HUES48 (cell line): ENCODE results near the gene CSF1.
"Not testable (repeated sequence)": the region's sequence is repeated elsewhere in the genome, so short reads cannot be mapped to it uniquely, and the experiment has no call there.

Source experiments
- H3K27ac ChIP-seq: one replicate; pipeline ENCODE4 v1.7.0; 2013; ENCODE audit warnings: low read depth, low read length, inconsistent platforms
- H3K27me3 ChIP-seq: 2 replicates; pipeline ENCODE4 v1.6.1; 2013; ENCODE audit warnings: mild to moderate bottlenecking, low read length; ENCODE audit not compliant: control insufficient read depth, insufficient read depth
- H3K36me3 ChIP-seq: 2 replicates; pipeline ENCODE4 v1.6.1; 2013; ENCODE audit warnings: low read length; ENCODE audit not compliant: control insufficient read depth, insufficient read depth
- H3K4me1 ChIP-seq: 2 replicates; pipeline ENCODE4 v1.6.1; 2013; ENCODE audit warnings: mild to moderate bottlenecking, low read length; ENCODE audit not compliant: control insufficient read depth, insufficient read depth
- H3K4me3 ChIP-seq: 2 replicates; pipeline ENCODE4 v1.5.1; 2013; ENCODE audit warnings: mild to moderate bottlenecking, low read depth, low read length
- H3K9ac ChIP-seq: 2 replicates; pipeline ENCODE4 v1.6.1; 2013; ENCODE audit warnings: mild to moderate bottlenecking, low read depth, low read length, moderate library complexity
- H3K9me3 ChIP-seq: 2 replicates; pipeline ENCODE4 v1.6.1; 2013; ENCODE audit warnings: low read length; ENCODE audit not compliant: control insufficient read depth, insufficient read depth

CSF1 gene

GRCh38 chr1:109948285-109948630 lies 37.6 kb downstream of the CSF1 start:
- Histone ChIP-seq H3K27me3 (no peaks in the 10 kb centered on the region), H3K9me3 (no peaks in the 10 kb centered on the region), H3K36me3 (no peaks in the 10 kb centered on the region), H3K9ac (no peak overlapping the region), H3K4me1 (peaks cover 6% of the 10 kb centered on the region), H3K4me3 (no peak overlapping the region), H3K27ac (no peak overlapping the region)

- H3K9ac ChIP-seq, result no peak overlapping the region
- no peak overlapping the region for H3K4me3 ChIP-seq
- H3K4me1 ChIP-seq, result peaks cover 6% of the 10 kb centered on the region
- no peaks in the 10 kb centered on the region for H3K9me3 ChIP-seq
- no peaks in the 10 kb centered on the region for H3K27me3 ChIP-seq
- H3K27ac ChIP-seq, result no peak overlapping the region
- no peaks in the 10 kb centered on the region for H3K36me3 ChIP-seq
Observed at GRCh38 chr1:109950038-109950437, 39.4 kb downstream of the CSF1 start.

GRCh38 chr1:109950509-109950908 lies 39.9 kb downstream of the CSF1 start:
- H3K27me3 ChIP-seq, result no peaks in the 10 kb centered on the region
- no peak overlapping the region for H3K27ac ChIP-seq
- H3K4me3 ChIP-seq, result no peak overlapping the region
- H3K4me1 ChIP-seq, result peaks cover 6% of the 10 kb centered on the region
- H3K9ac ChIP-seq, result no peak overlapping the region
- no peaks in the 10 kb centered on the region for H3K36me3 ChIP-seq
- no peaks in the 10 kb centered on the region for H3K9me3 ChIP-seq

DNA sequence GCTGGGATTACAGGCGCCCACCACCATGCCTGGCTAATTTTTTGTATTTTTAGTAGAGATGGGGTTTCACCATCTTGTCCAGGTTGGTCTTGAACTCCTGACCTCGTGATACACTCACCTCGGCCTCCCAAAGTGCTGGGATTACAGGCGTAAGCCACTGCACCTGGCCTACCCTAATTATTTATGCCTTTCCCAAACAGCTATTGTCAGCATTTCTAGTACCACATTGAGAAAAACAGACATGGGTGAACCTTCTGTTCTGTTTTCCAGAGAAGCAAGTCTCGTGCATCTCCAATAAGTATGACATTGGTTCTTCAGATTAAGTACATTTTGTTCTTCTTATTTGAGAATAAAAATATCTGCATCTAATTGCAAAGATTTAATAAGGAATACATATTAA lies 40.9 kb downstream of the CSF1 start:
- H3K27me3 ChIP-seq, H3K9ac ChIP-seq, H3K36me3 ChIP-seq, H3K4me3 ChIP-seq, H3K27ac ChIP-seq, H3K4me1 ChIP-seq, H3K9me3 ChIP-seq: not testable (repeated sequence)

GRCh38 chr1:109954041-109954512 lies 43.4 kb downstream of the CSF1 start:
- no peak overlapping the region for H3K27ac ChIP-seq
- H3K4me1 ChIP-seq, result peaks cover 12% of the 10 kb centered on the region
- peaks cover 26% of the 10 kb centered on the region for H3K27me3 ChIP-seq
- H3K9ac ChIP-seq, result no peak overlapping the region
- no peak overlapping the region for H3K4me3 ChIP-seq
- H3K9me3 ChIP-seq, result no peaks in the 10 kb centered on the region
- no peaks in the 10 kb centered on the region for H3K36me3 ChIP-seq

GRCh38 chr1:109959632-109959973 lies 49.0 kb downstream of the CSF1 start:
- Histone ChIP-seq H3K9ac (peak overlapping the region; percentile 45), H3K27me3 (peaks cover 60% of the 10 kb centered on the region), H3K4me1 (peaks cover 56% of the 10 kb centered on the region), H3K9me3 (no peaks in the 10 kb centered on the region), H3K4me3 (peak overlapping the region; percentile 47), H3K27ac (peak overlapping the region; percentile 95), H3K36me3 (no peaks in the 10 kb centered on the region)

DNA sequence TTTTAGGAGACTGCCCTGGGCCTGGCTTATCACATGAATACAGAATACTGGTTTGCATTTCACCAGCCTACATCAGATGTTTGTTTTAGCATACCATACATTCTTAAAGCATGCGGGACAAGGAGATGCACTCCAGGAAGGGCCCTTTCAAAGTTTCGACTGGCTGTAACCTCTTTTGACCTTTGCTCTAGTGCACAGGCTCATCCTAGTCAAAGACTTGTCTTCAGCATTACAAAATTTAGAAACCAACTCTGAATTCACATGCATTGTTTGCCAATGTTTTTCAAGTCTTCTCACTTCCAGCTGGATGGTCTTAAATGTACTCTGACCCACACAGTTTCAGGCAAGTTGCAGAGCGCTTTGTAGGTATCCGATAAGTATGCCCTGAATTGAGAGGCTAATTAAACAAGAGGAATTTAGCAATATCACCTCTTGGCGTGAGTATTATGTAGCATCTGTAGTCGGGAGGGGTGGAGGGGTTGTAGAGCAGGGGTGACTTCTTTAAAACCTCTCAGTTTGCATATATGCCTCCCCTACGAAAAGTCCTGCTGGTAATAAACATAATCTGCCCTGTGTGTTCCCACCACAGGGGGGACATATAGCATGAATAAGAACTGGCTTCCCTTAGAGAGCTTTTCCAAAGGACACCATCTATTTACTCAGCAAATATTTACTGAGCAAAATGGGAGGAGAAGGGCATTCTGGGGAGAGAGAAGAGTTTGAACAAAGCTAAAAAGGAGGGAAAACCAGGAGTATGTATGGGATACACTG lies 49.5 kb downstream of the CSF1 start:
- Histone ChIP-seq H3K36me3 (no peaks in the 10 kb centered on the region), H3K27ac (peak overlapping the region; percentile 95), H3K4me1 (peaks cover 56% of the 10 kb centered on the region), H3K27me3 (peaks cover 60% of the 10 kb centered on the region), H3K4me3 (peak overlapping the region; percentile 47), H3K9ac (peak overlapping the region; percentile 45), H3K9me3 (no peaks in the 10 kb centered on the region)

DNA sequence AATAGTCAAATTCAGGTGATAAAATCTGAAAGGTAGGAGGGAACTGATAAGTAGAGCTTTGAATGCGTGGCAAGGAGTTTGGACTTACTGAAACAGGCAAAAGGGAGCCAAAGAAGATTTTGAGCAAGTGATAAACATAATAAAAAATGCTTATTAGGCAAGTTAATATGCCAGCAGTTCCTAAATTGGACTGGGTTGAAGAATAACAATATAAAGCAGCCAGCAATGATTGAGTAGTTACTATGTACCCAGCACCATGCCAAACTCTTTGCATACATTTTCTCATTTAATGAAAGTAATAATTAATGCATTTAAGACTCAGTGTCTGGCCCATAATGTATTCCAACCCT lies 50.1 kb downstream of the CSF1 start:
- Histone ChIP-seq H3K36me3 (no peaks in the 10 kb centered on the region), H3K27ac (peak overlapping the region; percentile 95), H3K4me3 (peak overlapping the region; percentile 47), H3K27me3 (peaks cover 60% of the 10 kb centered on the region), H3K9me3 (no peaks in the 10 kb centered on the region), H3K4me1 (peaks cover 56% of the 10 kb centered on the region), H3K9ac (no peak overlapping the region)

DNA sequence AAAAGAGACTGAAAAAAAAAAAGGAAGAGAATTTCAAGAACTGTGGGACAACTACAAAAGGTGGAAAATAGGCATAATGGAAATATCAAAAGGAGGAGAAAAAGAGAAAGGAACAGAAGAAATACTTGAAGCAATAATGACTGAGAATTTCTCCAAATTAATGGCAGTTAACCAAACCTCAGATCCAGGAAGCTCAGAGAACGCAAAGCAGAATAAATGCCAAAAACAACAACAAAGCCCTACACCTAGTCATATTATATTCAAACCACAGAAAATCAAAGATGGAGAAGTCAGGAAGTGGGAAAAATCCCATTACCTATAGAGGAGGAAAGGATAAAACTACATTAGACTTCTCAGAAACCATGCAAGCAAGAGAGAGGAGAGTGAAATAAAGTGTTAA lies 53.2 kb downstream of the CSF1 start:
- Histone ChIP-seq H3K4me3 (no peak overlapping the region), H3K27ac (no peak overlapping the region), H3K36me3 (no peaks in the 10 kb centered on the region), H3K4me1 (peaks cover 44% of the 10 kb centered on the region), H3K9me3 (no peaks in the 10 kb centered on the region), H3K9ac (no peak overlapping the region), H3K27me3 (peaks cover 36% of the 10 kb centered on the region)

- Histone ChIP-seq H3K27me3 (peaks cover 2% of the 10 kb centered on the region; the same call in 1 of the 2 replicates), H3K9ac (no peak overlapping the region), H3K27ac (no peak overlapping the region), H3K9me3 (no peaks in the 10 kb centered on the region), H3K36me3 (no peaks in the 10 kb centered on the region), H3K4me1 (no peaks in the 10 kb centered on the region), H3K4me3 (no peak overlapping the region)
Observed at GRCh38 chr1:109969146-109969829, 58.6 kb downstream of the CSF1 start.

DNA sequence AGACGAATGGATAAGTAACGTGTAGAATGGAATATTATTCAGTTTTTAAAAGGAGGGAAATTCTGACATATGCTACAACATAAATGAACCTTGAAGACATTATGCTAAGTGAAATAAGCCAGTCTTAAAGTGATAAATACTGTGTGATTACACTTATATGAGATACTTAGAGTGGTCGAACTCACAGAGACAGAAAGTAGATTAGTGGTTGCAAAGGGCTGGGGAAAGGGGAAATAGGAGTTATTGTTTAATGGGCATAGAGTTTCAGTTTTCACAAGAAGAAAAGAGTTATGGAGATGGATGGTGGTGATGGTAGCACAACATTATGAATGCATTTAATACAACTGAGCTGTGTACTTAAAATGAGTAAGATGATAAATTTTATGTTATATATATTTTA lies 59.3 kb downstream of the CSF1 start:
- Histone ChIP-seq H3K4me1 (no peaks in the 10 kb centered on the region), H3K36me3 (no peaks in the 10 kb centered on the region), H3K27ac (no peak overlapping the region), H3K27me3 (no peaks in the 10 kb centered on the region), H3K9ac (no peak overlapping the region), H3K4me3 (no peak overlapping the region), H3K9me3 (no peaks in the 10 kb centered on the region)
